OCI-LY7 (cell line): Measurements from ENCODE around the gene CNTN2. TPM values are rescaled to one million over a fixed set of nuclear protein-coding genes. Genes with fewer than 3 reads are reported as not detected.

Source experiments
- BruUV-seq: library from RNA; stranded (reverse); fragments of 400-500 nt; replicated peaks from 2 replicates; lab custom pipeline; 2021; lab: Mats Ljungman, UMichigan
- CTCF ChIA-PET: fragments of 300-600 bp; sonication (Branson Sonifier 250); formaldehyde crosslinking; loops from one replicate; lab custom pipeline; 2022; ENCODE audit warnings: antibody characterized with exemption; ENCODE audit not compliant: unreplicated experiment; lab: Charles Lee
- POLR2A ChIA-PET: fragments of 300-600 bp; sonication (Branson Sonifier 250); formaldehyde crosslinking; loops from one replicate; lab custom pipeline; 2022; ENCODE audit warnings: antibody characterized with exemption; lab: Charles Lee
- DNase-seq: peaks from one replicate; pipeline ENCODE4 v3.0.0-alpha.2; 2015; ENCODE audit warnings: low spot score
- H2AFZ ChIP-seq: fragments of 200-600 bp; sonication (generic), shearing (Covaris generic); 2 replicates; pipeline ENCODE4 v1.6.1; 2014; ENCODE audit warnings: mild to moderate bottlenecking, antibody characterized with exemption, low read length, moderate library complexity
- H3K27ac ChIP-seq: fragments of 200-600 bp; sonication (generic); 2 replicates; pipeline ENCODE4 v1.5.1; 2014; ENCODE audit warnings: mixed run types, low read depth, mild to moderate bottlenecking, moderate library complexity, low read length, inconsistent platforms; ENCODE audit not compliant: poor library complexity, severe bottlenecking
- H3K36me3 ChIP-seq: fragments of 200-600 bp; sonication (generic); 2 replicates; pipeline ENCODE4 v1.6.1; 2014; ENCODE audit warnings: mild to moderate bottlenecking, antibody characterized with exemption, low read length, moderate library complexity, mixed read lengths; ENCODE audit not compliant: insufficient read depth
- H3K4me1 ChIP-seq: fragments of 200-600 bp; sonication (generic); 2 replicates; pipeline ENCODE4 v1.5.1; 2014; ENCODE audit warnings: mild to moderate bottlenecking, low read length; ENCODE audit not compliant: insufficient read depth, poor library complexity, severe bottlenecking
- H3K4me2 ChIP-seq: fragments of 200-600 bp; sonication (generic); 2 replicates; pipeline ENCODE4 v1.6.1; 2014; ENCODE audit warnings: mild to moderate bottlenecking, low read length
- H3K4me3 ChIP-seq: fragments of 200-600 bp; sonication (generic); 2 replicates; pipeline ENCODE4 v1.5.1; 2014; ENCODE audit warnings: mild to moderate bottlenecking, low read depth, low read length; ENCODE audit not compliant: poor library complexity, severe bottlenecking
- H3K79me2 ChIP-seq: fragments of 200-600 bp; sonication (generic); 2 replicates; pipeline ENCODE4 v1.6.1; 2016; ENCODE audit warnings: low read depth, mild to moderate bottlenecking, low read length, moderate library complexity, mixed read lengths; ENCODE audit not compliant: insufficient read depth
- H3K9me2 ChIP-seq: fragments of 200-600 bp; sonication (generic); 2 replicates; pipeline ENCODE4 v1.6.1; 2016; ENCODE audit warnings: mild to moderate bottlenecking, low read length, mixed read lengths; ENCODE audit not compliant: insufficient read depth
- H3K9me3 ChIP-seq: fragments of 200-600 bp; sonication (generic); 2 replicates; pipeline ENCODE4 v1.6.1; 2014; ENCODE audit warnings: mild to moderate bottlenecking, mixed run types, low read length, mixed read lengths
- H4K20me1 ChIP-seq: fragments of 200-600 bp; sonication (generic); 2 replicates; pipeline ENCODE4 v1.6.1; 2014; ENCODE audit warnings: mild to moderate bottlenecking, antibody characterized with exemption, low read length, moderate library complexity, mixed read lengths; ENCODE audit not compliant: insufficient read depth
- CTCF ChIP-seq: fragments of 200-600 bp; sonication (generic); conservative IDR thresholded peaks from 2 replicates; pipeline ENCODE4 v1.5.1; 2014; ENCODE audit warnings: mild to moderate bottlenecking, antibody characterized with exemption, low read length, moderate library complexity, mixed read lengths
- EZH2phosphoT487 ChIP-seq: fragments of 200-600 bp; sonication (generic); IDR thresholded peaks from 2 replicates; pipeline ENCODE4 v1.6.1; 2018; ENCODE audit warnings: low read depth, borderline replicate concordance, mild to moderate bottlenecking, mixed run types, antibody characterized with exemption, low read length, moderate library complexity, mixed read lengths
- intact Hi-C: fragments of 100-400 bp; cut with micrococcal nuclease; formaldehyde crosslinking; loops from one replicate; pipeline ENCODE4 v1.10.0; 2022; ENCODE audit not compliant: unreplicated experiment
- total RNA-seq, 2 experiments: library from RNA; depleted of rRNA in 1 of 2; stranded (reverse); fragments of >200 nt in 1 of 2; shearing (Covaris generic) in 1 of 2; gene quantifications; 2 replicates each; pipeline ENCODE4 v1.2.3, GENCODE V29; 2014 to 2022

The CNTN2 gene
- total RNA-seq, 2 experiments from 2014 or later, result not detected

GRCh38 chr1:205002705-205003104, 40.3 kb upstream of the CNTN2 start:
- H3K4me2 ChIP-seq, result no peak overlapping the region

GRCh38 chr1:205003358-205004131, 39.5 kb upstream of the CNTN2 start:
- Histone ChIP-seq H3K4me1 (no peaks in the 10 kb centered on the region), H3K4me3 (no peak overlapping the region), H3K9me2 (no peaks in the 10 kb centered on the region), H2AFZ (no peak overlapping the region), H3K9me3 (no peaks in the 10 kb centered on the region), H4K20me1 (no peaks in the 10 kb centered on the region), H3K27ac (no peak overlapping the region), H3K4me2 (no peak overlapping the region), H3K79me2 (no peaks in the 10 kb centered on the region), H3K36me3 (no peaks in the 10 kb centered on the region)
- no peak for DNase-seq
- no TSS peak for BruUV-seq
- ChIA-PET CTCF (no interaction called here), POLR2A (no interaction called here)
- TF ChIP-seq EZH2phosphoT487, result no peak
- TF ChIP-seq CTCF, result no peak
- intact Hi-C loops, result no loop called here

More at GRCh38 chr1:205002705-205003104, 40.3 kb upstream of the CNTN2 start:
- no peaks in the 10 kb centered on the region for H3K9me2 ChIP-seq
- no TSS peak for BruUV-seq
- intact Hi-C loops, result no loop called here
- ChIA-PET CTCF (no interaction called here), POLR2A (no interaction called here)
- H2AFZ ChIP-seq, result no peak overlapping the region
- no peak for TF ChIP-seq CTCF
- TF ChIP-seq EZH2phosphoT487, result no peak
- no peaks in the 10 kb centered on the region for H3K4me1 ChIP-seq
- H3K9me3 ChIP-seq, result no peaks in the 10 kb centered on the region
- no peaks in the 10 kb centered on the region for H4K20me1 ChIP-seq
- no peaks in the 10 kb centered on the region for H3K79me2 ChIP-seq
- H3K27ac ChIP-seq, result no peak overlapping the region
- DNase-seq, result no peak
- H3K4me3 ChIP-seq, result no peak overlapping the region
- no peaks in the 10 kb centered on the region for H3K36me3 ChIP-seq

- no peaks in the 10 kb centered on the region for H3K79me2 ChIP-seq
- no peaks in the 10 kb centered on the region for H3K4me1 ChIP-seq
- H3K4me3 ChIP-seq, result no peak overlapping the region
- no peaks in the 10 kb centered on the region for H3K9me2 ChIP-seq
- POLR2A ChIA-PET, result no interaction called here
- no peak for TF ChIP-seq CTCF
- TF ChIP-seq EZH2phosphoT487, result no peak
- no TSS peak for BruUV-seq
- no peak for DNase-seq
- CTCF ChIA-PET, result no interaction called here
- no peaks in the 10 kb centered on the region for H4K20me1 ChIP-seq
- no peak overlapping the region for H3K27ac ChIP-seq
- no peak overlapping the region for H3K4me2 ChIP-seq
- no peaks in the 10 kb centered on the region for H3K36me3 ChIP-seq
- H2AFZ ChIP-seq, result no peak overlapping the region
- H3K9me3 ChIP-seq, result no peaks in the 10 kb centered on the region
- intact Hi-C loops, result no loop called here
Observed at GRCh38 chr1:205004351-205004750, 38.7 kb upstream of the CNTN2 start.
